T-helper 2 cell treated with Interferon-gamma antibody and Interleukin-4, amounts not matched to agents 100 ng/mL and 5 ng/mL, for 36 hours (primary cell): ENCODE data around the gene PAK4. TPM values are rescaled to one million over a fixed set of nuclear protein-coding genes. Genes with fewer than 3 reads are reported as not detected.
"Not testable (repeated sequence)": the region's sequence is repeated elsewhere in the genome, so short reads cannot be mapped to it uniquely, and the experiment has no call there.

Source experiments
- intact Hi-C: fragments of 100-400 bp; cut with micrococcal nuclease; formaldehyde crosslinking; loops from one replicate; pipeline ENCODE4 v1.15.1; 2023
- total RNA-seq: library from RNA; stranded (reverse); gene quantifications from 2 replicates; pipeline ENCODE4 v1.2.3, GENCODE V29; 2022

PAK4 gene
- total RNA-seq, 1 donor from 2014 or later: 16.3 TPM

DNA sequence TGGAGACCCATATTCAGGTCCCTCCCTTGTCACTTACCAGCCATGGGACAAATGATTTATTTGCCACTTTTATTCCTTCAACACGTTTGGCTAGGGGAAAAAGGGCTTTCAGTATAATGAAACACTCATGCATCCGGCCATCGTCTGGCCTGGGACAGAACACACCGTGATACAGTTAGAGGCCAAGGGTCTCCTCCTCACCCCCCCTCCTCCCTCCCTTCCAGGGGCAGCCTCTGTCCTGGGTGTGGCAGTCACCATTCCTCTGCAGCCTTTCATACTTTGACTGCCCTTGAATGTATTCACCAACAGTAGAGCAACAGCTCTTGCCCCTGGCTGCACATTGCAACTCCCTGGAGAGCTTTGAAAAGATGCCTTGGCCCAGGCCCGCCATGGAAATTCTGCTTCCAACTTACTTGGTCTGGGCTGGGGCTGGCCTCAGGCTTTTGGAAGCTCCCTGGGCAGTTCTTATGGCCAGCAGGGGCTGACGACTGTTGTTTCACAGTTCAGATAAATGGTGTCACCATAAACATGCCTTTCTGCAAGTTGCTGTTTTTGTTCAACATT, 3.0 kb downstream of the PAK4 start:
- intact Hi-C loops: loop anchor here (10.0 kb wide), 1 partner anchor 406 kb away; the partner anchor contains the start of gene EID2B

DNA sequence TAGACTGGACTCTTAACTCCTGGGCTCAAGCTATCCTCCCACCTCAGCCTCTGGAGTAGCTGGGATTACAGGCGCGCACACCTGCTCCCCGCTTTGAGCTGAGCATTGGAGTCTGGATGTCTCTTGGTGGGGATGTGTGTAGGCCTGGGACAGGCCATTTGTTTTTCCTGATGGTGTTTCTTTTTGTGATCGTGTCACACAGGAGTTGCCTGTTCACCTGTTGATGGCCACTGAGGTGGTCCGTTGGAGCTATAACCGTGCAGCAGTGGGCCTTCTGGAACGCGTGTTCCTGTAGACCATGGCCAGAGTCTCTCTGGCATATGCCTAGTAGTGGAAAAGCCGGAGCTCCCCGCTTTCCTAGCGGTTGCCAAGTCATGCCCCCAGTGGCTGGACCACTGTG, 3.5 kb downstream of the PAK4 start:
- intact Hi-C loops: loop anchor here (10.0 kb wide), 1 partner anchor 406 kb away; the partner anchor contains the start of gene EID2B

DNA sequence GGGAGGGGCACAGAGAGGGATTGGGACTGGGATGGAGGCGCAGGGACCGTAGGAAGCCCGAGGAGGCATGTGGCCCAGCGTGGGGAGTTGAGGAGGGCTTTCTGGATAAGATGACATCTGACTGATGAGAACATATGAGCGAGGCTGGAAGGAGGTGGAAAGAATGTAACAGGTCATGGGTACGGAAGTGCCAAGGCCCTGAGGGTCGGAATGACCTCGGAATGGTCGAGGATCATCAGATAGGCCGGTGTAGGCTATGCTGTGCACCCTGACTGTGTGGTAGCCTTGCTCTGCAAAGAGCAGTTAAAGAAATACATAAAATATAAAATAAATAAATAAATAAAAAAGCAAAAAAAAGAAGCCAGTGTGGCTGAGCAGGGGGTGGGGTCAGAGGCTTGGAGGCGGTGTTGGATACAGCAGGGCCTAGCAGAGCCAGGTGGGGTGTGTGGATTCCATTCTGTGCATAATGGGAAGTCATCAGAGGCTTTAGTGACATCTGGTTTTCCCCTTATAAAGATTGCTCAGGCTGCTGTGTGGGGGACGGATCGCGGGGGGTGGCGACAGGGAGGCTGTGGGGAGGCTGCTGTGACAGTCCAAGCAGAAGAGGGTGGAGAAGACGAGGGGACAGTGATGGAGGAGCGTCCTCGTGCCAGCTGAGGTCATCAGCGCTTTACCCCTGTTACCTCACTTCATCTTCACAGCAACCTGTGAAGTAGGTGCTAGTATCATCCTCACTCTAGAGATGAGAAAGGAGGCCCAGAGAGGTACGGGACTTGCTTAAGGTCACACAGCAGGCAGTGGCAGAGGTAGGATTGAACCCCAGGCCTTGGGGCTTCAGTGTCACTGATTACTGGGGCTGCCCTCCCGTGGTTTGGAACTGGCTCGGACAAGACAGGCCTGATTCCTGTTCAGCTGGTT, 5.0 kb downstream of the PAK4 start:
- intact Hi-C loops: no loop called here

DNA sequence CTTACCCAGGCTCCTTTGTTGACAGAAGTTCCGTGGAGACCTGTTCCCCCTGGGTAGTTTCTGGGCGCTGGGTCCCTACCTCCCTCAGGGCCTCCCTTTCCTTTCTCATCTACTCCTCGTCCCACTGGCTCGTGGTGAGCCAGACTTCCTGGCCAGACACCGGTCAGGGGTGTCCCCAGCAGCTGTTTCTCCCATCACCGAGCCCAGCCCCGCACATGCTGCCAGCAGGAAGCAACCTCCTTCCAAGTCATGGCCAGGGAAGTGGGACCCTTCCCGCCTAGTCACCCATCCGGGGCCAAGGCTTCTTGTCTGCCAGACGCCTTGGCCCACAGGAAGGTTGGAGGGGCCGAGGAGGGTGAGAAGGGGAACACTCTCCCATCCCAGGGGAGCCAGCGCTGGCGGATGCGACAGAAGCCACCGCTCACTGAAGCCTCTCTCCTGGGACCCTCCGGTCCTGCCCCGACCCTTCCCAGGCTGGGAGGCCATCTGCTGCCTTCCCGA, 5.7 kb downstream of the PAK4 start:
- intact Hi-C loops: no loop called here

DNA sequence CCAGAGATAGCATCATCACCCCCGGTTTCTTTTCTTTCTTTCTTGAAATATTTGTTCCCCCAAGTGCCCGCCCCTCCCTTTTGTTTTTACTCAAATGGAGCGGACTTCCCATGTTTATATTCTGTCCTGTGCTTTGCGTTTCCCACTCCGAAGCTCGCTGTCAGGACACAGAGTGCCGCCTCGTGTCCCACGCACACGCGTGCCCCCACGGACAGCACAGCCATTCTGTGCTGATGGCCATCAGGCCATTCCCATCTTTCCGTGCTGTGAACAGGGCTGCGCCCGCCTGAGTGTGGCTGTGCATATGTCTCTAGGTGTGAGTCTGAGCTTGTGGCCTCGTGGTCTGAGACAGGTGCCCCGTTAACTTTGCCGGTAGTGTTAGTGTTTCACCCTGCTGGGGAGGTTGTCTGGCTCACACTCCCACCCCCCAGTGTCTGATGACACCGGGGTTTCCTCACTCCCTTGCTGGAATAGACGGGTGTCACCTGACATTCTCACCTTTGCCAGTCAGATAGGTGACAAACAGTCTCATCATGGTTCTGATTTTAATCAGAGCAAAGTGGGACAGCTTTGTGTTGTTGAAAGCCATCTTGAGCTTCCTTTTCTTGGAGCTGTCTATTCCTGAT, 6.9 kb downstream of the PAK4 start:
- intact Hi-C loops: no loop called here

DNA sequence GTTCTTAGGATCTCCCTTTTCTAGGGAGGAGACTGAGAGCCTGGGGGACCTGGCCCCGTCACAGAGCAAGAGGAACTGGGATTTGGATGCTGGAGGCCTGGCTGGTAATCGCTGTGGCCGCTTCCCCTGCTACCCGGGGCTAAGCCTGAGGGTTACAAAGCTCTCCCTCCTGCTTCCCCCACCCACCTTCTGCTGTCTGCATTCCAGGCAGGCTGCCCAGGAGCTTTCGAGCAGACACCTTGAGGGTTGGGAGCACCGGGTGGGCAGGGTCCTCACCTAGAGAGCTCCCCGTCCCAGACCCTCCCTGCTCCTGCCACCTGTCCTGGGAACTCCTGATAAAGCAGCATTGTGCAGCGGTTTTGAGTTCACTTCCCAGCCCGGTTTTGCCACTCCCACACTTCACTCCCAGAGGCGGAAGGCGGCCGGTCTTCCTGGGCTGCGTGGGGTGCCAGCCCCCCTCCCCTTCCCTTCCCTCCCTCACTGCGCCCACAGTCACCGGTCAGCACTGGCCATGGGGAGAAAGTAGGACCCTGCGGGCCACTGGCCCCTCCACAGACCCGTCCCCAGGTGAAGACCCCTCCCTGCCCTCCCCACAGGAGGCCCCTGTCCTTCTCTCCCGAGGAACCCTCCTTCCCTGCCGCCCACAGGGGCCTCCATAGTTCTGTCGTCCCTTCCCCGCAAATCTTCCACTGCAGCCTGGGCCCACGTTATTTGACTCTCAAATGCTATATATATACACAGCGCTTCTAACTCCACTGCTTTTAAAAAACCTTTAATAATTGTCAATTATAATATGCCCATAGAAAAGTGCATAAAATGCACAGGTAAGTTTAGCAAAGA, 8.1 kb downstream of the PAK4 start:
- intact Hi-C loops: no loop called here

DNA sequence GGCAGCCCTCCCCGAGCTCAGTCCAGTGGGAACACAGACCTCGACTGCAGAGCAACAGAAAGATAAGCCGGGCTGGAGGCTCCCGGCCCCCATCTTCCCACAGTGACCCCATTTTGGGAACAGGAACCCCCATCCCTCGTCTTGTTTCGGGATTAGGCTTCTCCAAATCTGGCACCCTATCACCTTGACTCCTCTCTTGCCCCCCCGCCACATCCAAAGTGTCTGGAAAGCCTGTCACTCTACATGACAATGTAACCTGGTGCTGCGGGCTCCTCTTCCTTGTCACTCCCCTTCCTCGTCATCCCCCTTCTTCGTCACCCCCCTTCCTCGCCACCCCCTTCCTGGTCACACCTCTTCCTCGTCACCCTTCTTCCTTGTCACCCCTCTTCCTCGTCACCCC, 10.1 kb downstream of the PAK4 start:
- intact Hi-C loops: no loop called here

DNA sequence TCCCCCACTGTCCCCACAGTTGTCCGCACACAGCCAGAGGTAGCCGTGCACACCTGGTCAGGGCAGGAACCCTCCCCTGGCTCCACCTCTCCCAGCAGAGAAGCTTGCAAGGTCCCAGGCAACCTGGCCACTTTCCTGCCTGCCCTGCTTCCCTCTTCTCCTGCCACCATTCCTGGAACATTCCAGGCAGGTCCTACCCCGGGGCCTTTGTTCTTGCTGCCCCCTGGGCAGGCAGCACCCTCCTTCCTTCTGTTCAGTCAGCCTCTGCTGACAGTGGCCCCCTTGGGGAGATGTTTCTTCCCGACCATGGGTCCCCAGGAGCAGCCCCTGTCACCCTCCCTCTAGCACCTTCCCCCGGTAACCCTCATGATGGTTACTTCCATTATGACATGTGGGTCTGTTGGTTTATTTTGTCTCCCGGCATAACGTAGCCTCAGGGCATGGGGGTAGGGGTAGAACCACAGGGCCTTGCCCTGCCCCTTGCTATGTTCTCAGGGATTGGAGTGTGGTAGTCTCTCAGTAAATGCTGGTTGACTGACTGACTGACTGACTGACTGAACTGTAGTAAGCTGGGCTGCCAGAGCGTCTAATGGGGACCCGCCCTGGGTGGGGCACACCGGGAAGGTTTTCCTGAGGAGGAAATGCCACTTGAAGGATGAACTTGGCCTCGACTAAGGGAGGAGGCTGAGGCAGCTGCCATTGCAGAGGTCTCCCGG, 10.8 kb downstream of the PAK4 start:
- intact Hi-C loops: no loop called here

DNA sequence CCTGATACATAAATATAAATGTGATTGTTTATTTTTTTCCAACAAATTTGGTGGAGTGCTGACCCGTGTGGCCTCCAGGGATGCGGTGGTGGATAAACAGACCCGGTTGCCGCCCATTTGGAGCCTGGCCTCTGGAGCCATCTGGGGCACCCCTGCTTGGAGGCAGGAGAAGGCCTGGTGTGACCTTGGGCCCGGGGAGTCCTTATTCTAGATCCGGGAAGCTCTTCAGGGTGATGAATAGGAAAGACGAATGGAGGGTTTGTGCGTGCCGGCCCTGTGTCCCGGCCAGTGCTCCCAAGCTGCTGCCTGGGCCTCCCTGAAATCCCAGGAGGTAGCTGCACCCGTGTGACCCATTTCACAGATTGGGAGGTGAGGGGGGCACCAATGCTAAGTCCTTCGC, 11.5 kb downstream of the PAK4 start:
- intact Hi-C loops: no loop called here

DNA sequence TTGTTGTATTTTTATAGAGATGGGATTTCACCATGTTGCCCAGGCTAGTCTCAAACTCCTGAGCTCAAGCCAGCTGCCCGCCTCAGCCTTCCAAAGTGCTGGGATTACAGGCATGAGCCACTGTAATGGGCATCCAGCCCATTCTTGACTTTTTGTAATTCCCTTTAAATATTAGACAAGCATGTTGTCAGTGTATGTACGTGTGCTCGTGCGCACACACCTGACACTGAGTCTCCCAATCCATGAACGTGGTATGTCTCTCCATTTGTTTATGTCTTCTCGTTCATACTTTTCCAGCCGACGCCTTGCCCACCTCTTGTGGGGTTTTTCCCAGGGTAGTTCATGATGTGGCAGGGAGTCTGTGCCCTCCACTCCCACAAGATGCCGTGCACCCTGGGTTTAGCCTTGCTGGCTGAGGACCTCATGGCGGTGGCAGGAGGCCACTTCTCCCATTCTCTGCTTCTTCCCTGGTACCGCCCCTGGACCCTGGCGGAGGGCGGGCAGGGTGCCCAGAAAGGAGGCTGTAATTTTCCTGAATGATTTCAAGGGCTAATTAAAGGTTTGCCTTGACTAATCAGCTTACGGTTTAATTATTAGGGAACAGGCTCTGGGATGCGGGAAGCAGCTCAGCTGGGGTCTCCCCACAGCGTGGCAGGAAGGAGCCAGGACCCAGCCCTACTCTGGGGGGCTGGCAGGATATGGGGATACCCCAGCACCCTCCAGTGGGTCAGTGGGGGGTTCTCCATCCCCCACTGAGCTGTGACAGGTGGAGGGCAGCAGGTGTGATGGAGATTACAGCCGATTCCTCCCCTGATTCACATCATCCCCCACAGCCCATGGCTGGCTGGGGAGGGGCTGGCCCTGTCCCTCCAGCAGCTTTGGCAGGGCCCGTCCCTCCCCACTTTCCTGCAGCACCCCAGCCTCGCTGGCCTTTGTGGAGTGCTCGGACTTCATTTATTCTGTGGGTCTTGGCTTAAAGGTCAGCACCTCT, 12.9 kb downstream of the PAK4 start:
- intact Hi-C loops: no loop called here

DNA sequence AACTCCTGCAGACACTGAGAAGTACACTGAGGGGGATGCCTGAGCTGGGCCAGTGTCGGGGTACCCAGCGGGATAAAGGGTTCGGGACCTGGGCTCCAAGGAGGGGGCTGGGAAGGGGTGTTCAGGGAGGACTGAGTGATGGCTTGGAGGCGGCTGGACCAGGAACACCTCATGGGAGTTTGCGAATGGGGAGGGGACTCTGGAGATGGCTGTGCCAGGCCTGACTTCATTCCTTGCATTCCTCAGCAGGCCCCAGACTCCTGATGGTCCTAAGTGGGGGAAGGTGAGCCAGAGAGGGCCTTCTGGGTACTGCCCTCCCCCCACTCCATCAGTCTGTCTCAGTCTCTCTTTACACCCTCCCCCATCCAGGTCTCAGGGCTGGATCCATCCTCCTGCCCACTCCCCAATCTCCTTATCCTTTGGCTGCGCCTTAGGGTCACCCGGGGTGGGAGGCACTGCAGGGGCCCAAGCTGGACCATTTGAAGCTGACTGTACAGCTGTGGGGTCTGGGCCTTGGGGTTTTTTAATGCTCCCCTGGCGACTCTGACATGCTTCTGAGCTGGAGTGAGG, 13.8 kb downstream of the PAK4 start:
- intact Hi-C loops: no loop called here

DNA sequence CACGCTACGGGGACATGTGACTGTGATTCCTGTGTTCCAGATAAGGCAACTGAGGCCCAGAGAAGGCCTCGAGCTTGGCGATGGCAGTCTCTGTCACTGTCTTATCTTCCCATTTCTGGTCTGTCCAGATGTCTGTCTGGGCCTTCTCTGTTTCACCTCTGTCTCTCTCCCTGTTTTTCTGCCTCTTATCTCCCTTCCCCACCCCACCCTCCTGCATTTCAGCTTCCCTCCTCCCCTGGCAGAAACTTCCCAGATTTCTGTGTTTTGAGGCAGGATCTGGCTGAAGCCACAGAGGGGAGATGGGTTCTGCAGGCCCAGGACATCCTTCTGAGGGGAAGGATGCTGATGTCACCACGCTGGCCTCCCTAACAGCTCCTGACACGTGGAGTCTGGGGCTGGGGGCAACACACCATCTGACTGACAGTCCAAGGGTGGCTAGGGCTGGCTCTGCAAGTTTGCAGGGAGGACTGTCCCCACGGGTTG, 14.4 kb downstream of the PAK4 start:
- intact Hi-C loops: no loop called here

DNA sequence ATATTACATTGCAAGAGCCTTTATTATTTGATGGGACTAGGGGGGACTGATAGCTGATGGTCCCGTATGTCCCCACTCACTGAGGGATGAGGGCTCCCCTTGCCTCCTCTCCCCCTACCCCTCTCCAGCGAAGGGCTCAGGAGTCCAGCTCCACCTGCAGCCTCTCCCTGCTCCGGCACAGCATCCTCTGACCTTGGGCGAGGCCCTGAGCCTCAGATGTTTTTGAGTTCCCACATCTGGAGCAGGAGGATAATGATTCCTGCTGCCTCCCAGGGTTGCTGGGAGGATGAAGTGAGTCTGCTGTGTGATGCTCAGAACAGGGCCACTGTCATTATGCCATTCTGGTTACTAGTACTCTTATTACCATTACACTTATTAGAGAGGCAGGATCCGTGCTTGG, 15.0 kb downstream of the PAK4 start:
- intact Hi-C loops: no loop called here

DNA sequence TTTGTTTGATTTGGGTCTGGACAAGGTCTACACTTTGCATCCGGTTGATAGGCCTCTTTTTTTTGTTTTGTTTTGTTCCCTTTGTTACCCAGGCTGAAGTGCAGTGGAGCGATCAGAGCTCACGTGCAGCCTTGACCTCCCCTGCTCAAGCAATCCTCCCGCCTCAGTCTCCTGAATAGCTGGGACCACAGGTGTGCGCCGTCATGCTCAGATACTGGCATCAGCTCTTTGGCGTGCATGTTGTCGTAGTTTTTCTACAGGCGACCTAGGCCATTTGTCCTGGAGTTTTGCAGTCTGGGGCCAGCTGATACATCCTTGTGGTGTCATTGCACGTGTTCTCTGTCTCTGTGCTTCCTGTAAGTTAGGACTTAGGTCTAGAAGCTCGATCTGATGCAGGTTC, 16.3 kb downstream of the PAK4 start:
- intact Hi-C loops: no loop called here

DNA sequence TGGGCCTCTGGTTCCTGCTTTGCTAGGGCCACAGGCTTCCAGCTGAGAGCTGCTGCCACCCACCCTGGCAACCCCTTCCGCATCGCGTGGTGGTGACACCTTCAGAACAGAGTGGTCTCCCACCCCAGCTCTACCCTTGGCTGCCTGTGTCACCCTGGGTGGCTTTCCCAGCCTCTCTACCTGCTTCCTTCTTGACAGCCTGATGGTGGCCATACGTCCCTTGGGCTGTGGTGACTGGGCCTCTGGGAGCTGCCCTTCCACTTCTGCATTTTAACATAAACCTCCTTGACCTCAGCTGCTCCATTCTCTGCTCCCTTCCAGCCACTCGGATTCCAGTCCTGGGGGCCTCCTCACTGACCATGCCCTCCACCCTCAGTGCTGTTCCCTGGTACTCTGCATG, 17.0 kb downstream of the PAK4 start:
- intact Hi-C loops: no loop called here

DNA sequence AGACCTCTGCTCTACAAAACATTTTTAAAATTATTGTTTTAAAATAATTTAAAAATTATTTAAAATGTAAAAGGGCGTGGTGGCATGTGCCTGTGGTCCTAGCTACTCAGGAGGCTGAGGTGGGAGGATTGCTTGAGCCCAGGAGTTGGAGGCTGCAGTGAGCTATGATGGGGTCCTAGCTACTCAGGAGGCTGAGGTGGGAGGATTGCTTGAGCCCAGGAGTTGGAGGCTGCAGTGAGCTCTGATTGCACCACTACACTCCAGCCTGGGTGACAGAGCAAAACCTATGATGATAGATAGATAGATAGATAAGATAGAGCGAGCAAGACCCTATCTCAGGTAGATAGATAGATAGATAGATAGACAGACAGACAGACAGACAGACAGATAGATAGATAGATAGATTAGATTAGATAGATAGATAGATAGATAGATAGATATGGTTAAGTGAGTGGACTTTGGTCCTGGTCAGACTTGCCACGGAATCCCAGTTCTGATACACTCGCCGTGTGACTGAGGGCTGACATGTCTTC, 18.2 kb downstream of the PAK4 start:
- intact Hi-C loops: not testable (repeated sequence)

DNA sequence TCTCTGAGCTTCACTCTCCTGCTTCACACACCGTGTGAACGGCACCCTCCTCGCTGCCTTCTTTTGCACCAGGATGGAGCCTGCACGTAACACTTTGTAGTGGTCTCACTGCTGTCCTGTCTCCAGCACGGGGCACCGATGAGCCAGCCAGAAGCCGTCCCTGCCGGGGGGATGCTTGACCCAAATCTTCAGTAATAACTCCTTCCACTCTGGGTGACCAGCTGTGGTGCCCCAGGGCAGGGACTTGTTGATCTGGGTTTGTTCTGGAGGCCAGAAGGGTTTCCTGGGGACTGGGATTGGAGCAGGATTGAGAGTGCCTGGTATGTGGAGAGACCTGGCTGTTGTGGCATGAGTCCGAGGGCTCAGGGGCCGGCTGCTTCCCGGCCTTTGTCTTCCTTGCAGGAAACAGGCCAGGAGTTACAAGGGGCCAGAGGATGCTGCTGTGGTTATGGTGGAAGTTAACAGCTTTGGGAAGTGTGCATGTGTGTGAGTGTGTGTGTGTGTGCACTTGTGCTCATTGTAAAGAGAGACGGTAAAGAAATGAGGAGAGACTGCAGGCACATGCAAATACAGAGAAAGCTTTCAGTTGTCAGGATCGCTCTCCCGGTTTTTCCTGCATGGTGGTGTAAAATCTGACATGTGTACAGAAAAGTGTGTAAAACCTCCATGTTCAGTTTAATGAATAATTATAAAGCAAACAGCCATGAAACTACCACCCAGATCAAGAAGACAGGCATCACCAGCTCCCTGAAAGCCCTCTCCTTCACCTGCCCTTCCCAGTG, 18.9 kb downstream of the PAK4 start:
- intact Hi-C loops: no loop called here
